ENCODE measurements around the gene SAE1. TPM values are rescaled to one million over a fixed set of nuclear protein-coding genes. Genes with fewer than 3 reads are reported as not detected.

SAE1 gene
- total and polyA plus RNA-seq, 10 of the 15 experiments (the other 5 are each of a cell fraction or from before 2014, with no cell fraction given) = 62.0 to 246 (median 148) TPM

- TF ChIP-seq SIN3A (IDR thresholded peaks at IDR 0.05; ENCODE audit: low read depth, low read length) (no peak; the same call in none of the 2 replicates), E4F1 (IDR thresholded peaks at IDR 0.05; ENCODE audit: borderline replicate concordance, partially characterized antibody) (no peak), BACH1 (IDR thresholded peaks at IDR 0.05; ENCODE audit: borderline replicate concordance) (peak; percentile 45; the same call in 1 of the 2 replicates), CEBPB (IDR thresholded peaks at IDR 0.05; ENCODE audit: borderline replicate concordance in 1 of 2, low read depth in 2 of 2, low read length in 2 of 2) (no peak)
Measured at GRCh38 chr19:47230921-47231214, 100.2 kb downstream of the SAE1 start, which contains the start of gene BBC3 (continued).

GRCh38 chr19:47231215-47232054 is 100.8 kb downstream of the SAE1 start:
- no peaks in the 10 kb centered on the region; the same call in 2 of the 3 replicates for H3K9me3 ChIP-seq (replicated peaks; ENCODE audit: control insufficient read depth, insufficient read depth, low read length)
- SMC1A ChIA-PET (ENCODE audit: uncharacterized antibody, unreplicated experiment) = interaction anchor here (1.2 to 1.6 kb wide), 3 partner anchors 13 to 45 kb away, joined by 6 to 8 read pairs (median 7); no protein-coding TSS in a partner anchor
- POLR2A ChIA-PET = interaction anchor here (1.3 to 2.0 kb wide), 3 partner anchors 13 to 43 kb away, joined by 5 to 10 read pairs (median 9); partner anchors contain the start of gene INAFM1
- no peaks in the 10 kb centered on the region for H3K36me3 ChIP-seq (ENCODE audit: control insufficient read depth in 2 of 2, insufficient read depth in 2 of 2, low read length in 1 of 2)
- no peaks in the 10 kb centered on the region for H3K27me3 ChIP-seq (replicated peaks in 1 of 2; ENCODE audit: control insufficient read depth in 2 of 2, insufficient read depth in 2 of 2, low read length in 1 of 2)
- peak overlapping the region; percentile 88 for H3K27ac ChIP-seq (ENCODE audit: control insufficient read depth, insufficient read depth)
- intact Hi-C loops (cut with micrococcal nuclease; ENCODE audit: unreplicated experiment) = loop anchor here (1.0 kb wide), 1 partner anchor 10 kb away; no protein-coding TSS in a partner anchor
- FAIRE-seq = no peak
- peak overlapping the region; percentile 88 for H2AFZ ChIP-seq (ENCODE audit: control insufficient read depth, low read depth, low read length)
- peak overlapping the region; percentile 94 for H3K4me2 ChIP-seq (ENCODE audit: control insufficient read depth, insufficient read depth)
- in situ Hi-C loops (cut with MboI) = no loop called here
- peak; percentile 24 for ATAC-seq
- RAD21 ChIA-PET (ENCODE audit: unreplicated experiment) = interaction anchor here (0.6 to 2.3 kb wide), 4 partner anchors 12 to 118 kb away, joined by 3 to 23 read pairs (median 6); partner anchors contain the start of genes CCDC9 and ZC3H4
- CTCF ChIA-PET = interaction anchor here (1.6 to 3.4 kb wide), 2 partner anchors 14 to 20 kb away, joined by 13 to 65 read pairs; no protein-coding TSS in a partner anchor
- H3K4me1 ChIP-seq (ENCODE audit: control insufficient read depth, insufficient read depth, low read length) = peaks cover 44% of the 10 kb centered on the region
- DNase-seq (ENCODE audit: low read depth, low spot score) = peak; percentile 54
- WGBS (ENCODE audit: insufficient coverage, insufficient replicate concordance, low lambda C conversion rate, missing lambda C conversion rate) = 6% methylated on average over 25 of the region's 51 CpGs
- H4K20me1 ChIP-seq (ENCODE audit: control insufficient read depth, insufficient read depth) = no peaks in the 10 kb centered on the region
- H3K79me2 ChIP-seq (ENCODE audit: control insufficient read depth, insufficient read depth, low read length) = peaks cover 27% of the 10 kb centered on the region
- H3K4me3 ChIP-seq = peak overlapping the region; percentile 62; the same call in 1 of the 2 replicates
- H3K9ac ChIP-seq (ENCODE audit: control insufficient read depth, insufficient read depth, low read length) = peak overlapping the region; percentile 64
- BruUV-seq (replicated peaks) = no TSS peak
- TF ChIP-seq NR2C2 (IDR thresholded peaks at IDR 0.05; ENCODE audit: borderline replicate concordance, control insufficient read depth, insufficient read length, low read depth) (no peak), USF1 (IDR thresholded peaks at IDR 0.05; ENCODE audit: borderline replicate concordance, extremely low read length, insufficient read depth, low read depth, low read length) (peak; percentile 85), CBX3 (IDR thresholded peaks at IDR 0.05; ENCODE audit: borderline replicate concordance, low read depth) (no peak), ZBTB33 (IDR thresholded peaks at IDR 0.05) (no peak), BRCA1 (IDR thresholded peaks at IDR 0.05; ENCODE audit: low read depth, low read length) (no peak), WRNIP1 (IDR thresholded peaks at IDR 0.05; ENCODE audit: borderline replicate concordance, low read depth, low read length) (no peak), ZBTB4 (CRISPR knock-in tag; IDR thresholded peaks at IDR 0.05) (no peak)

Data from GM12878 (cell line).